T47D (cell line): ENCODE results near the gene L3MBTL4.

ENCODE experiments used
- DNase-seq, 2 experiments: peaks; one replicate each; pipeline versions ENCODE4 v3.0.0 to v3.0.0-alpha.2; 2011 to 2012; ENCODE audit warnings: low read depth in 1 of 2, low spot score in 1 of 2
- JUND ChIP-seq: IDR thresholded peaks from 2 replicates; pipeline ENCODE4 v1.6.1; 2012; ENCODE audit warnings: low read depth
- in situ Hi-C: cut with HindIII; loops from 2 replicates; pipeline ENCODE4 v1.10.0; 2016; ENCODE audit warnings: low sequenced_read_pairs, low pct_unique_long_range_greater_than_20kb

The L3MBTL4 gene

GRCh38 chr18:5963267-5963666 is 451.4 kb downstream of the L3MBTL4 start:
- TF ChIP-seq JUND = no peak
- in situ Hi-C loops = no loop called here

GRCh38 chr18:5962362-5962761 is 452.3 kb downstream of the L3MBTL4 start:
- no peak for DNase-seq
- TF ChIP-seq JUND = no peak
- in situ Hi-C loops = no loop called here

More at GRCh38 chr18:5963267-5963666, 451.4 kb downstream of the L3MBTL4 start:
- DNase-seq = no peak

- no peak for TF ChIP-seq JUND
- in situ Hi-C loops = no loop called here
- DNase-seq = no peak
These were observed 452.9 kb downstream of the L3MBTL4 start for GRCh38 chr18:5961828-5962150.

- no peak for DNase-seq
- in situ Hi-C loops = no loop called here
- TF ChIP-seq JUND = no peak
These were observed 453.4 kb downstream of the L3MBTL4 start for GRCh38 chr18:5961097-5961827.

- DNase-seq = no peak
- in situ Hi-C loops = no loop called here
- no peak for TF ChIP-seq JUND
These were observed 455.9 kb downstream of the L3MBTL4 start for GRCh38 chr18:5958822-5959221.

- TF ChIP-seq JUND = no peak
These were observed 458.9 kb downstream of the L3MBTL4 start for GRCh38 chr18:5955861-5956260.

GRCh38 chr18:5951515-5952091 is 463.1 kb downstream of the L3MBTL4 start:
- in situ Hi-C loops = no loop called here
- no peak for DNase-seq
- TF ChIP-seq JUND = no peak

More at GRCh38 chr18:5955861-5956260, 458.9 kb downstream of the L3MBTL4 start:
- in situ Hi-C loops = no loop called here
- no peak for DNase-seq

- TF ChIP-seq JUND = no peak
- in situ Hi-C loops = no loop called here
- no peak for DNase-seq
These were observed 465.9 kb downstream of the L3MBTL4 start for GRCh38 chr18:5948781-5949180.

GRCh38 chr18:5948237-5948636 is 466.5 kb downstream of the L3MBTL4 start:
- in situ Hi-C loops = no loop called here
- DNase-seq = no peak
- no peak for TF ChIP-seq JUND

GRCh38 chr18:5944448-5944847 is 470.3 kb downstream of the L3MBTL4 start:
- TF ChIP-seq JUND = no peak
- no peak for DNase-seq
- in situ Hi-C loops = no loop called here

- no peak for TF ChIP-seq JUND
- no peak for DNase-seq
- in situ Hi-C loops = no loop called here
These were observed 471.2 kb downstream of the L3MBTL4 start for GRCh38 chr18:5943514-5943913.

- no peak for DNase-seq
- in situ Hi-C loops = no loop called here
- TF ChIP-seq JUND = no peak
These were observed 472.1 kb downstream of the L3MBTL4 start for GRCh38 chr18:5942591-5942990.

- DNase-seq = no peak
- no peak for TF ChIP-seq JUND
- in situ Hi-C loops = no loop called here
These were observed 472.8 kb downstream of the L3MBTL4 start for GRCh38 chr18:5941890-5942289.
